GM12872 (cell line): ENCODE results near the gene TMEM8B.

Source experiments
- CTCF ChIP-seq: IDR thresholded peaks from 3 replicates; pipeline ENCODE4 v1.5.1; 2011; ENCODE audit warnings: low read depth, mild to moderate bottlenecking, low read length, moderate library complexity; ENCODE audit not compliant: insufficient read depth

TMEM8B gene

GRCh38 chr9:35829084-35829763 is at the start of gene TMEM8B:
Gene TMEM8B (plus strand): TSS chr9:35829228. CDS start chr9:35829448, 220 bp downstream.
- no peak for TF ChIP-seq CTCF

GRCh38 chr9:35781066-35781465 is 48.0 kb upstream of the TMEM8B start:
- no peak for TF ChIP-seq CTCF

- no peak for TF ChIP-seq CTCF
Observed at GRCh38 chr9:35783418-35783817, 45.6 kb upstream of the TMEM8B start.

- no peak for TF ChIP-seq CTCF
Observed at GRCh38 chr9:35789541-35789940, 39.5 kb upstream of the TMEM8B start.

GRCh38 chr9:35790025-35790384 is 39.0 kb upstream of the TMEM8B start:
- TF ChIP-seq CTCF = no peak

GRCh38 chr9:35790385-35791296 is 38.4 kb upstream of the TMEM8B start:
- peak; percentile 90 for TF ChIP-seq CTCF

GRCh38 chr9:35791297-35791921 is 37.6 kb upstream of the TMEM8B start, which contains the start of gene NPR2:
Gene NPR2 (plus strand): TSS chr9:35791591. CDS start chr9:35792409, 818 bp downstream.
- no peak for TF ChIP-seq CTCF
